ENCODE data around the gene DDX47. TPM values are rescaled to one million over a fixed set of nuclear protein-coding genes. Genes with fewer than 3 reads are reported as not detected.

DDX47 gene
- total and polyA plus RNA-seq, 2 donors (not counting 1 experiment from before 2014, with no cell fraction given): 50.1 to 93.7 TPM

DNA sequence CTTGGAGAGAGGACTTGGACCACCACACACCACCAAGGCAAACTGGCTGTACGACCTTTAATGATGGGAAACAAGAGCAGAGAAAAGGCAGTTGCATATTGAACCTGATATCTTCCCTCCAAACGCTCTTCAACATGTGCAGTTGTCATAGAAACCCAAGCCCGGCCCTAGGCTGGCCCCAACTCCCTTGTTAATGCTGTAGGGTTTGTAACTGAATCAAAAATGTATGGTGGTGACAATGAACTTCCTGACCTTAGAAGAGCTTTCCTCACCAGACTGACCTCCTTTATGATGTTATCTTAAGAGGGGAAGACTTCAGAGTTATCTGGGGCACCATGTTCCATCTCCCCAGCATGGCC lies 15.4 kb upstream of the DDX47 start:
- 100% methylated on average over 1 of the region's 3 CpGs for WGBS (ENCODE audit: insufficient coverage)
- H3K27ac ChIP-seq (ENCODE audit: low read length in 2 of 2): no peak overlapping the region
- H3K36me3 ChIP-seq (replicated peaks in 1 of 2; ENCODE audit: control extremely low read depth in 1 of 2, control insufficient read depth in 1 of 2, extremely low read depth in 1 of 2, insufficient read depth in 2 of 2, low read length in 1 of 2): no peaks in the 10 kb centered on the region
- DNase-seq: no peak
- Mint-ChIP-seq H3K4me1 (peaks cover 14% of the 10 kb centered on the region), H3K9me3 (ENCODE audit: insufficient read depth) (no peaks in the 10 kb centered on the region), H3K27ac (no peak overlapping the region), H3K27me3 (no peaks in the 10 kb centered on the region), H3K4me3 (no peak overlapping the region)
- H3K9me3 ChIP-seq (ENCODE audit: control extremely low read depth in 1 of 3, control insufficient read depth in 2 of 3, insufficient read depth in 1 of 3, low read length in 2 of 3): no peaks in the 10 kb centered on the region
- TF ChIP-seq, protein P1, sequence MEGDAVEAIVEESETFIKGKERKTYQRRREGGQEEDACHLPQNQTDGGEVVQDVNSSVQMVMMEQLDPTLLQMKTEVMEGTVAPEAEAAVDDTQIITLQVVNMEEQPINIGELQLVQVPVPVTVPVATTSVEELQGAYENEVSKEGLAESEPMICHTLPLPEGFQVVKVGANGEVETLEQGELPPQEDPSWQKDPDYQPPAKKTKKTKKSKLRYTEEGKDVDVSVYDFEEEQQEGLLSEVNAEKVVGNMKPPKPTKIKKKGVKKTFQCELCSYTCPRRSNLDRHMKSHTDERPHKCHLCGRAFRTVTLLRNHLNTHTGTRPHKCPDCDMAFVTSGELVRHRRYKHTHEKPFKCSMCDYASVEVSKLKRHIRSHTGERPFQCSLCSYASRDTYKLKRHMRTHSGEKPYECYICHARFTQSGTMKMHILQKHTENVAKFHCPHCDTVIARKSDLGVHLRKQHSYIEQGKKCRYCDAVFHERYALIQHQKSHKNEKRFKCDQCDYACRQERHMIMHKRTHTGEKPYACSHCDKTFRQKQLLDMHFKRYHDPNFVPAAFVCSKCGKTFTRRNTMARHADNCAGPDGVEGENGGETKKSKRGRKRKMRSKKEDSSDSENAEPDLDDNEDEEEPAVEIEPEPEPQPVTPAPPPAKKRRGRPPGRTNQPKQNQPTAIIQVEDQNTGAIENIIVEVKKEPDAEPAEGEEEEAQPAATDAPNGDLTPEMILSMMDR (IDR thresholded peaks at IDR 0.05): no peak
- no peaks in the 10 kb centered on the region for H3K79me2 ChIP-seq (ENCODE audit: control insufficient read depth, insufficient read depth, low read length)
- no peak overlapping the region for H3K9ac ChIP-seq (ENCODE audit: low read length)
- ChIA-PET CTCF (interaction anchor here (4.6 kb wide), 1 partner anchor 10 kb away, joined by 25 read pairs; no protein-coding TSS in a partner anchor), POLR2A (no interaction called here)
- ATAC-seq (ENCODE audit: low read depth): no peak
- intact Hi-C loops (cut with micrococcal nuclease): no loop called here
- no peaks in the 10 kb centered on the region for H4K20me1 ChIP-seq (ENCODE audit: control insufficient read depth, insufficient read depth, low read length, poor library complexity, severe bottlenecking)
- peaks cover 0 to 6% of the 10 kb centered on the region in 2 donors for H3K4me1 ChIP-seq (ENCODE audit: control insufficient read depth in 2 of 2, insufficient read depth in 2 of 2, low read length in 2 of 2)
- no peak overlapping the region for H3K4me3 ChIP-seq (ENCODE audit: control extremely low read depth in 1 of 5, extremely low read depth in 1 of 5, insufficient read depth in 1 of 5, low read depth in 2 of 5, low read length in 4 of 5)
- H3K4me2 ChIP-seq (replicated peaks; ENCODE audit: low read depth, low read length, poor library complexity, severe bottlenecking): no peak overlapping the region
- no peaks in the 10 kb centered on the region for H3K27me3 ChIP-seq (replicated peaks in 1 of 4; ENCODE audit: control extremely low read depth in 1 of 4, control insufficient read depth in 3 of 4, insufficient read depth in 4 of 4, low read length in 3 of 4)
- H2AFZ ChIP-seq (ENCODE audit: insufficient read depth, low read depth, low read length, poor library complexity, severe bottlenecking): no peak overlapping the region

DNA sequence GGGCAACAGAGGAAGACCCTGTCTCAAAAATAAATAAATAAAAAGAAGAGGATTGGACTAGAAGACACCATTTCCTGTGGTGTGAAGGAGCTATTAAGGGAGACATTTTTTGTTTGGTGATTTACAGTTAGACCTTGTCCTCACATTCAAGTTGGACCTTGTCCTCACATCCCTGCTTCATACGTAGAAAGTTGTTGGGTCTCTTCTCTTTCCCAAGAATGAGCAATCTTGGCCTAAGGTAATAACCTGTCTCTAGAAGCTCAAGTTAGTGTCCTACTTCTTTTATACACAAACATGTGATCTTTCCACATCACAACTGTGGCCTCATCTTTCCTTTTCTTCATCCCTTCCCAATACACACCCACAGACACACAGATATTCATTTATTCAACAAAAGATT lies 14.7 kb upstream of the DDX47 start:
- no peak overlapping the region for H3K27ac ChIP-seq (ENCODE audit: low read length in 2 of 2)
- 86% methylated on average over 1 of the region's 1 CpG for WGBS (ENCODE audit: insufficient coverage)
- no peak overlapping the region for H3K4me3 ChIP-seq (ENCODE audit: control extremely low read depth in 1 of 5, extremely low read depth in 1 of 5, insufficient read depth in 1 of 5, low read depth in 2 of 5, low read length in 4 of 5)
- no peaks in the 10 kb centered on the region for H4K20me1 ChIP-seq (ENCODE audit: control insufficient read depth, insufficient read depth, low read length, poor library complexity, severe bottlenecking)
- H2AFZ ChIP-seq (ENCODE audit: insufficient read depth, low read depth, low read length, poor library complexity, severe bottlenecking): no peak overlapping the region
- TF ChIP-seq, protein P1 (IDR thresholded peaks at IDR 0.05): no peak
- Mint-ChIP-seq H3K27me3 (no peaks in the 10 kb centered on the region), H3K4me3 (no peak overlapping the region), H3K4me1 (peaks cover 21% of the 10 kb centered on the region), H3K9me3 (ENCODE audit: insufficient read depth) (no peaks in the 10 kb centered on the region), H3K27ac (no peak overlapping the region)
- H3K9ac ChIP-seq (ENCODE audit: low read length): no peak overlapping the region
- ChIA-PET CTCF (interaction anchor here (4.6 kb wide), 1 partner anchor 10 kb away, joined by 25 read pairs; no protein-coding TSS in a partner anchor), POLR2A (no interaction called here)
- H3K9me3 ChIP-seq (ENCODE audit: control extremely low read depth in 1 of 3, control insufficient read depth in 2 of 3, insufficient read depth in 1 of 3, low read length in 2 of 3): no peaks in the 10 kb centered on the region
- no peak for ATAC-seq (ENCODE audit: low read depth)
- intact Hi-C loops (cut with micrococcal nuclease): no loop called here
- H3K27me3 ChIP-seq (replicated peaks in 1 of 4; ENCODE audit: control extremely low read depth in 1 of 4, control insufficient read depth in 3 of 4, insufficient read depth in 4 of 4, low read length in 3 of 4): no peaks in the 10 kb centered on the region
- no peaks in the 10 kb centered on the region for H3K36me3 ChIP-seq (replicated peaks in 1 of 2; ENCODE audit: control extremely low read depth in 1 of 2, control insufficient read depth in 1 of 2, extremely low read depth in 1 of 2, insufficient read depth in 2 of 2, low read length in 1 of 2)
- no peaks in the 10 kb centered on the region for H3K79me2 ChIP-seq (ENCODE audit: control insufficient read depth, insufficient read depth, low read length)
- peaks cover 6 to 14% of the 10 kb centered on the region in 2 donors for H3K4me1 ChIP-seq (ENCODE audit: control insufficient read depth in 2 of 2, insufficient read depth in 2 of 2, low read length in 2 of 2)
- DNase-seq: no peak
- H3K4me2 ChIP-seq (replicated peaks; ENCODE audit: low read depth, low read length, poor library complexity, severe bottlenecking): no peak overlapping the region

All from B cell (primary cell).